SJCRH30 (cell line): ENCODE measurements around the gene WNT4. TPM values are rescaled to one million over a fixed set of nuclear protein-coding genes. Genes with fewer than 3 reads are reported as not detected.
A peak's percentile ranks its signal among the peaks of the same experiment; 100 is the strongest.

Experiments
- DNase-seq, 2 experiments: peaks; one replicate each; pipeline ENCODE4 v3.0.0-alpha.2; 2015 to 2020
- H3K27ac ChIP-seq: fragments of 250-450 bp; sonication (Bioruptor Pico); 2 replicates; pipeline ENCODE4 v1.5.1; 2020; ENCODE audit warnings: mild to moderate bottlenecking, moderate library complexity
- H3K27me3 ChIP-seq: fragments of 250-450 bp; sonication (Bioruptor Pico); 2 replicates; pipeline ENCODE4 v1.5.1; 2020; ENCODE audit warnings: mild to moderate bottlenecking, moderate library complexity
- H3K36me3 ChIP-seq: fragments of 250-450 bp; sonication (Bioruptor Pico); 2 replicates; pipeline ENCODE4 v1.5.1; 2020; ENCODE audit warnings: mild to moderate bottlenecking, moderate library complexity
- H3K4me1 ChIP-seq: fragments of 250-450 bp; sonication (Bioruptor Pico); 2 replicates; pipeline ENCODE4 v1.5.1; 2020; ENCODE audit warnings: mild to moderate bottlenecking, moderate library complexity
- H3K4me3 ChIP-seq: fragments of 250-450 bp; sonication (Bioruptor Pico); 2 replicates; pipeline ENCODE4 v1.5.1; 2020; ENCODE audit warnings: mild to moderate bottlenecking, moderate library complexity
- H3K9me3 ChIP-seq: fragments of 250-450 bp; sonication (Bioruptor Pico); replicated peaks from 2 replicates; pipeline ENCODE4 v1.5.1; 2020; ENCODE audit warnings: mild to moderate bottlenecking, moderate library complexity
- total RNA-seq: library from RNA; depleted of rRNA; stranded (reverse); fragments of >200 nt; shearing (Covaris generic); gene quantifications from 2 replicates; pipeline ENCODE4 v1.2.3, GENCODE V29; 2014

Gene WNT4
- total RNA-seq, 1 experiment from 2014 or later, result 1.2 TPM

GRCh38 chr1:22131062-22131461 is 11.8 kb downstream of the WNT4 start:
- Histone ChIP-seq H3K4me1 (peaks cover 25% of the 10 kb centered on the region), H3K27ac (no peak overlapping the region), H3K27me3 (no peaks in the 10 kb centered on the region), H3K4me3 (no peak overlapping the region), H3K9me3 (no peaks in the 10 kb centered on the region), H3K36me3 (no peaks in the 10 kb centered on the region)
- no peak for DNase-seq

- no peaks in the 10 kb centered on the region for H3K9me3 ChIP-seq
- DNase-seq, result no peak
- peaks cover 25% of the 10 kb centered on the region for H3K4me1 ChIP-seq
These were observed 13.3 kb downstream of the WNT4 start for GRCh38 chr1:22129501-22130117.

GRCh38 chr1:22128392-22128791 is 14.5 kb downstream of the WNT4 start:
- H3K36me3 ChIP-seq, result no peaks in the 10 kb centered on the region
- no peak overlapping the region for H3K27ac ChIP-seq
- H3K4me1 ChIP-seq, result peaks cover 12% of the 10 kb centered on the region
- H3K4me3 ChIP-seq, result no peak overlapping the region
- DNase-seq, result no peak
- no peaks in the 10 kb centered on the region for H3K9me3 ChIP-seq
- no peaks in the 10 kb centered on the region for H3K27me3 ChIP-seq

More at GRCh38 chr1:22129501-22130117, 13.3 kb downstream of the WNT4 start:
- Histone ChIP-seq H3K4me3 (no peak overlapping the region), H3K27me3 (no peaks in the 10 kb centered on the region), H3K36me3 (no peaks in the 10 kb centered on the region), H3K27ac (no peak overlapping the region)

- H3K4me3 ChIP-seq, result no peak overlapping the region
- no peaks in the 10 kb centered on the region for H3K36me3 ChIP-seq
- H3K4me1 ChIP-seq, result peaks cover 7% of the 10 kb centered on the region
- no peak for DNase-seq
- H3K27me3 ChIP-seq, result no peaks in the 10 kb centered on the region
- H3K27ac ChIP-seq, result no peak overlapping the region
- H3K9me3 ChIP-seq, result no peaks in the 10 kb centered on the region
These were observed 15.2 kb downstream of the WNT4 start for GRCh38 chr1:22127731-22128130.

- H3K9me3 ChIP-seq, result no peaks in the 10 kb centered on the region
- H3K4me1 ChIP-seq, result peaks cover 5% of the 10 kb centered on the region
- H3K27me3 ChIP-seq, result no peaks in the 10 kb centered on the region
- no peak overlapping the region for H3K27ac ChIP-seq
- no peaks in the 10 kb centered on the region for H3K36me3 ChIP-seq
- DNase-seq, result no peak
- H3K4me3 ChIP-seq, result no peak overlapping the region
These were observed 15.6 kb downstream of the WNT4 start for GRCh38 chr1:22127248-22127647.

- H3K4me1 ChIP-seq, result no peaks in the 10 kb centered on the region
- no peaks in the 10 kb centered on the region for H3K27me3 ChIP-seq
- no peak overlapping the region for H3K27ac ChIP-seq
- H3K4me3 ChIP-seq, result no peak overlapping the region
- no peaks in the 10 kb centered on the region for H3K36me3 ChIP-seq
- no peaks in the 10 kb centered on the region for H3K9me3 ChIP-seq
- no peak for DNase-seq
These were observed 16.4 kb downstream of the WNT4 start for GRCh38 chr1:22126531-22126930.

GRCh38 chr1:22124592-22125229 is 18.2 kb downstream of the WNT4 start:
- Histone ChIP-seq H3K9me3 (no peaks in the 10 kb centered on the region), H3K36me3 (no peaks in the 10 kb centered on the region), H3K4me3 (no peak overlapping the region), H3K4me1 (no peaks in the 10 kb centered on the region), H3K27ac (no peak overlapping the region), H3K27me3 (no peaks in the 10 kb centered on the region)
- DNase-seq, result no peak

GRCh38 chr1:22123901-22124404 is 18.9 kb downstream of the WNT4 start:
- DNase-seq, result no peak
- H3K27me3 ChIP-seq, result no peaks in the 10 kb centered on the region
- no peaks in the 10 kb centered on the region for H3K4me1 ChIP-seq
- H3K9me3 ChIP-seq, result no peaks in the 10 kb centered on the region
- H3K27ac ChIP-seq, result no peak overlapping the region
- no peak overlapping the region for H3K4me3 ChIP-seq
- H3K36me3 ChIP-seq, result no peaks in the 10 kb centered on the region

GRCh38 chr1:22123071-22123390 is 19.9 kb downstream of the WNT4 start:
- peaks cover 7% of the 10 kb centered on the region for H3K4me1 ChIP-seq
- no peaks in the 10 kb centered on the region for H3K36me3 ChIP-seq
- no peaks in the 10 kb centered on the region for H3K9me3 ChIP-seq
- H3K4me3 ChIP-seq, result no peak overlapping the region
- DNase-seq, result no peak
- no peak overlapping the region for H3K27ac ChIP-seq
- no peaks in the 10 kb centered on the region for H3K27me3 ChIP-seq

- Histone ChIP-seq H3K36me3 (no peaks in the 10 kb centered on the region), H3K27ac (no peak overlapping the region), H3K9me3 (no peaks in the 10 kb centered on the region), H3K4me3 (no peak overlapping the region), H3K4me1 (peaks cover 12% of the 10 kb centered on the region), H3K27me3 (no peaks in the 10 kb centered on the region)
- DNase-seq, result no peak
These were observed 20.4 kb downstream of the WNT4 start for GRCh38 chr1:22122273-22123070.

- no peaks in the 10 kb centered on the region for H3K27me3 ChIP-seq
- no peaks in the 10 kb centered on the region for H3K36me3 ChIP-seq
- no peaks in the 10 kb centered on the region for H3K9me3 ChIP-seq
- H3K4me3 ChIP-seq, result no peak overlapping the region
- no peak overlapping the region for H3K27ac ChIP-seq
- H3K4me1 ChIP-seq, result peaks cover 20% of the 10 kb centered on the region
- DNase-seq, result no peak
These were observed 21.4 kb downstream of the WNT4 start for GRCh38 chr1:22121421-22121911.

GRCh38 chr1:22120469-22120790 is 22.5 kb downstream of the WNT4 start:
- DNase-seq, result no peak
- Histone ChIP-seq H3K27ac (no peak overlapping the region), H3K27me3 (no peaks in the 10 kb centered on the region), H3K4me3 (no peak overlapping the region), H3K36me3 (no peaks in the 10 kb centered on the region), H3K4me1 (peaks cover 20% of the 10 kb centered on the region), H3K9me3 (no peaks in the 10 kb centered on the region)

- Histone ChIP-seq H3K4me3 (no peak overlapping the region), H3K27me3 (no peaks in the 10 kb centered on the region), H3K9me3 (no peaks in the 10 kb centered on the region), H3K4me1 (peaks cover 20% of the 10 kb centered on the region), H3K27ac (no peak overlapping the region), H3K36me3 (no peaks in the 10 kb centered on the region)
- DNase-seq, result no peak
These were observed 23.1 kb downstream of the WNT4 start for GRCh38 chr1:22119626-22120468.

- no peaks in the 10 kb centered on the region for H3K27me3 ChIP-seq
- peaks cover 20% of the 10 kb centered on the region for H3K4me1 ChIP-seq
- peak in 1 of 2 experiments; percentile 34 for DNase-seq
- H3K36me3 ChIP-seq, result no peaks in the 10 kb centered on the region
- H3K4me3 ChIP-seq, result no peak overlapping the region
- H3K9me3 ChIP-seq, result no peaks in the 10 kb centered on the region
- no peak overlapping the region for H3K27ac ChIP-seq
These were observed 24.5 kb downstream of the WNT4 start for GRCh38 chr1:22118291-22118992.
